Endothelial cell of umbilical vein (primary cell): ENCODE measurements around the gene IDNK.

Experiments
- CTCF ChIP-seq, 2 donors: IDR thresholded peaks; 1 replicate in 1 of 2; 2 replicates in 1 of 2; pipeline ENCODE4 v1.5.1; 2011; ENCODE audit warnings: low read length in 2 of 2, mild to moderate bottlenecking in 2 of 2, moderate library complexity in 2 of 2, control low read depth in 1 of 2, inconsistent platforms in 1 of 2, low read depth in 1 of 2; ENCODE audit not compliant: insufficient read depth in 1 of 2; ENCODE audit errors: extremely low read depth in 1 of 2
- EZH2 ChIP-seq: IDR thresholded peaks from 2 replicates; pipeline ENCODE4 v1.6.1; 2012; ENCODE audit warnings: borderline replicate concordance, low read depth, mild to moderate bottlenecking, moderate library complexity, low read length, inconsistent platforms; ENCODE audit not compliant: severe bottlenecking
- FOS ChIP-seq: IDR thresholded peaks from 2 replicates; pipeline ENCODE4 v1.6.1; 2011; ENCODE audit warnings: mild to moderate bottlenecking, low read length, moderate library complexity, borderline replicate concordance; ENCODE audit not compliant: insufficient read depth
- GATA2 ChIP-seq: IDR thresholded peaks from 2 replicates; pipeline ENCODE4 v1.7.0; 2011; ENCODE audit warnings: low read depth, mild to moderate bottlenecking, moderate library complexity, mixed read lengths, low read length; ENCODE audit not compliant: insufficient read length, insufficient read depth
- MAX ChIP-seq: IDR thresholded peaks from 2 replicates; pipeline ENCODE4 v1.6.1; 2011; ENCODE audit not compliant: insufficient read depth, insufficient read length
- MYC ChIP-seq: IDR thresholded peaks from one replicate; pipeline ENCODE4 v1.6.1; 2011; ENCODE audit warnings: mild to moderate bottlenecking, low read depth, low read length
- POLR2A ChIP-seq: IDR thresholded peaks from 2 replicates; pipeline ENCODE4 v1.6.1; 2012; ENCODE audit warnings: low read depth, mild to moderate bottlenecking, control low read depth, low read length
- POLR2AphosphoS5 ChIP-seq: IDR thresholded peaks from 2 replicates; pipeline ENCODE4 v1.6.1; 2012; ENCODE audit warnings: low read depth, mild to moderate bottlenecking, control low read depth, low read length, moderate library complexity; ENCODE audit not compliant: insufficient read depth

GRCh38 chr9:83633676-83634075 lies 10.7 kb downstream of the IDNK start:
- TF ChIP-seq POLR2A (no peak), CTCF (IDR thresholded peaks at IDR 0.05; ENCODE audit: extremely low read depth in 1 of 2, insufficient read depth in 1 of 2, low read depth in 1 of 2, low read length in 2 of 2) (no peak), FOS (no peak), POLR2AphosphoS5 (no peak), MYC (no peak), EZH2 (no peak), MAX (no peak), GATA2 (no peak)
